Mesodermal cell (in vitro differentiated cells): ENCODE data around the gene FRMPD4.

Experiments
- H3K27ac ChIP-seq: 2 replicates; pipeline ENCODE4 v1.7.0; 2013; ENCODE audit warnings: mild to moderate bottlenecking, low read depth, low read length, moderate library complexity; ENCODE audit not compliant: severe bottlenecking
- H3K36me3 ChIP-seq: 2 replicates; pipeline ENCODE4 v1.7.1; 2013; ENCODE audit warnings: mild to moderate bottlenecking, low read length, moderate library complexity; ENCODE audit not compliant: control insufficient read depth, insufficient read depth
- H3K4me1 ChIP-seq: one replicate; pipeline ENCODE4 v1.7.1; 2013; ENCODE audit warnings: mild to moderate bottlenecking, low read length; ENCODE audit not compliant: insufficient read depth, control insufficient read depth, poor library complexity, severe bottlenecking
- H3K4me3 ChIP-seq: 2 replicates; pipeline ENCODE4 v1.7.0; 2013; ENCODE audit warnings: low read length, control low read depth, mild to moderate bottlenecking; ENCODE audit not compliant: insufficient read depth, poor library complexity, severe bottlenecking; ENCODE audit errors: extremely low read depth
- H3K9me3 ChIP-seq: 2 replicates; pipeline ENCODE4 v1.7.1; 2013; ENCODE audit warnings: mild to moderate bottlenecking, low read length, moderate library complexity; ENCODE audit not compliant: control insufficient read depth
- WGBS, 2 experiments: methylation state at CpG; one replicate each; pipeline ENCODE4 v1.1.5; 2013; ENCODE audit warnings: missing lambda C conversion rate in 2 of 2; ENCODE audit not compliant: insufficient coverage in 2 of 2; 5-methylcytosine and 5-hydroxymethylcytosine counted together

FRMPD4 gene

GRCh38 chrX:12679522-12679921 lies 541.2 kb downstream of the FRMPD4 start:
- no peaks in the 10 kb centered on the region for H3K36me3 ChIP-seq
- H3K4me1 ChIP-seq, result no peaks in the 10 kb centered on the region
- WGBS, 2 experiments, result 100% methylated on average over 1 of the region's 1 CpG; no CpG with 5 or more reads in 1 of the 2 experiments
- H3K27ac ChIP-seq, result no peak overlapping the region
- H3K9me3 ChIP-seq, result no peaks in the 10 kb centered on the region
- no peak overlapping the region for H3K4me3 ChIP-seq

- Histone ChIP-seq H3K4me1 (no peaks in the 10 kb centered on the region), H3K27ac (no peak overlapping the region), H3K4me3 (no peak overlapping the region), H3K36me3 (no peaks in the 10 kb centered on the region), H3K9me3 (no peaks in the 10 kb centered on the region)
- 90% methylated on average over 2 of the region's 7 CpGs; no CpG with 5 or more reads in 1 of the 2 experiments for WGBS, 2 experiments
Measured at GRCh38 chrX:12681047-12681446, 542.8 kb downstream of the FRMPD4 start.

DNA sequence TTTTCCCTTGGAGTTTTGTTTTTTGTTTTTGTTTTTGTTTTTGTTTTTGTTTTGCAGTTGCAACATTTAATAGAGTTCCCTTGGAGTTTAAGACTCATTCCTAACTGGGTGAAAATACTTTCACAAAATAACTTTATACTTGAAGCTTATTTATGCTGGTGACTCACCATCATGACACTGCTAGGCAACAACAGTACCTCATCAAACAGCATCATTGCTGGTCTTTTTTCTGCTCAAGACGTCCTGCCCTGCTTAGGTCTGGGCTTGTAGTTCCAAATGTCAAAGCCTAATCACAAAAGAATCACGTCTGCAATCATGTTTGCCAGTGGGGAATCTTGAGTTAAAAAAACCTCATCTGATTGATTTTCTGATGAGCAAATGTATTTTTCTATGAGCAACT lies 547.3 kb downstream of the FRMPD4 start:
- WGBS, 2 experiments, result no CpG with 5 or more reads among the region's 2 CpGs
- Histone ChIP-seq H3K4me1 (no peaks in the 10 kb centered on the region), H3K36me3 (no peaks in the 10 kb centered on the region), H3K4me3 (no peak overlapping the region), H3K27ac (no peak overlapping the region), H3K9me3 (no peaks in the 10 kb centered on the region)

- Histone ChIP-seq H3K9me3 (no peaks in the 10 kb centered on the region), H3K4me3 (no peak overlapping the region), H3K27ac (no peak overlapping the region)
Measured at GRCh38 chrX:12686331-12686730, 548.1 kb downstream of the FRMPD4 start.

DNA sequence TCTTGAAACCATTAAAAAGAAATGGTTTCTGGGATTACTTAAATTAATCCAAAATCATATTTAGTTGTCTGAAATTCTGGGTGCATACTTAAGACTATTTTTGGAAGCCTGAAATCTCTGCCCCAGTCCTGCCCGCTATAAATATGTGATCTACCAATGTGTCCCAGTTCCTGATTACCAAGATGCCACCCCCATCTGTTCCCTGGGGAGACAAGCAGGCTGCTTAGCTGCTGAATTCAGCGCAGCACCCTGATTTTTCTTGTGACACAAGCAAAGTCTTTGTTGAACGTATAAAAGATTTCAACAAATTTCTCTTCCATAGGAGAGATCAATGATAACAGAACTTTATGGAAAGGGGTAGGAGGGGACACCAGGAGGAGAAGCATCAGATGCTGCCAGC lies 552.4 kb downstream of the FRMPD4 start:
- 88% methylated on average over 1 of the region's 3 CpGs; no CpG with 5 or more reads in 1 of the 2 experiments for WGBS, 2 experiments
- H3K36me3 ChIP-seq, result no peaks in the 10 kb centered on the region
- H3K9me3 ChIP-seq, result no peaks in the 10 kb centered on the region
- no peak overlapping the region for H3K27ac ChIP-seq
- H3K4me1 ChIP-seq, result no peaks in the 10 kb centered on the region
- no peak overlapping the region for H3K4me3 ChIP-seq

More at GRCh38 chrX:12686331-12686730, 548.1 kb downstream of the FRMPD4 start:
- H3K4me1 ChIP-seq, result no peaks in the 10 kb centered on the region
- H3K36me3 ChIP-seq, result no peaks in the 10 kb centered on the region

- Histone ChIP-seq H3K36me3 (no peaks in the 10 kb centered on the region), H3K4me3 (no peak overlapping the region), H3K27ac (no peak overlapping the region), H3K9me3 (no peaks in the 10 kb centered on the region), H3K4me1 (no peaks in the 10 kb centered on the region)
- 100% methylated on average over 2 of the region's 2 CpGs; no CpG with 5 or more reads in 1 of the 2 experiments for WGBS, 2 experiments
Measured at GRCh38 chrX:12693754-12694153, 555.5 kb downstream of the FRMPD4 start.

DNA sequence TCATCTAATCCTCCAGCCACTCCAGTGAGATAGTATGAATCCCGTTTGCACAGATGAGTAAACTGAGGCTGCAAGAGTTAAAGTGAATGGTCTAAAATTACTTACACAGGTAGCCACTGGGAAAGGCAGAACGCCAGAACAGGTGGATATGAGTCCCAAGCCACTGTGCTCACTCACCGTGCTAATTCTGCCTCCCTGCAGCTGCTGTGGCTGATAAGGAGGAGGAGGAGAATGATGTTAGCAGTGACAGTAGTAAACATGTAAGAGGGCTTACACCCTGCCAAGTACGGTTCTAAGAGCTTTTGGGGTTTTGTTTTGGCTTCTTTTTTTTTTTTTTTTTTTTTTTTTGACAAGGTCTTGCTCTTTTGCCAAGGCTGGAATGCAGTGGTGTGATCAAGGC lies 562.5 kb downstream of the FRMPD4 start:
- Histone ChIP-seq H3K36me3 (no peaks in the 10 kb centered on the region), H3K27ac (no peak overlapping the region), H3K4me3 (no peak overlapping the region), H3K4me1 (no peaks in the 10 kb centered on the region), H3K9me3 (no peaks in the 10 kb centered on the region)
- WGBS, 2 experiments, result 60% methylated on average over 1 of the region's 4 CpGs; no CpG with 5 or more reads in 1 of the 2 experiments

DNA sequence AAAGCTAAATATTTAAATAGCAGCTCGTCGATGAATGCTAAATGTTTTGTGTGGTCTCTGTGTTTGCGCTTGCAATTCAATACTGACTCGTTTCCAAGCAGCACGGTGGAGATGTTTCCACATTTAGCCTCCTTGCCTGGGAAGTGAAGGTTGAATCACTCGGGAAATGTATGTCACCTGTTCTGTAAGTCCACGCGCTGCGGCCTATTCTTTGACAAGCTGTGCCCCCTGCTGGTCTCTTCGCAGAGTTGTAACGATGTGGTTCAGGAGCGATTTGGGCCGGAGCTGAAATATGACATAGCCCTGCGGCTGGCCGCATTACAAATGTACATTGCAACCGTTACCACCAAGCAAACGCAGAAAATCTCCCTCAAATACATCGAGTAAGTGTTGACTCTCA lies 563.4 kb downstream of the FRMPD4 start:
- no peak overlapping the region for H3K4me3 ChIP-seq
- no peak overlapping the region for H3K27ac ChIP-seq

DNA sequence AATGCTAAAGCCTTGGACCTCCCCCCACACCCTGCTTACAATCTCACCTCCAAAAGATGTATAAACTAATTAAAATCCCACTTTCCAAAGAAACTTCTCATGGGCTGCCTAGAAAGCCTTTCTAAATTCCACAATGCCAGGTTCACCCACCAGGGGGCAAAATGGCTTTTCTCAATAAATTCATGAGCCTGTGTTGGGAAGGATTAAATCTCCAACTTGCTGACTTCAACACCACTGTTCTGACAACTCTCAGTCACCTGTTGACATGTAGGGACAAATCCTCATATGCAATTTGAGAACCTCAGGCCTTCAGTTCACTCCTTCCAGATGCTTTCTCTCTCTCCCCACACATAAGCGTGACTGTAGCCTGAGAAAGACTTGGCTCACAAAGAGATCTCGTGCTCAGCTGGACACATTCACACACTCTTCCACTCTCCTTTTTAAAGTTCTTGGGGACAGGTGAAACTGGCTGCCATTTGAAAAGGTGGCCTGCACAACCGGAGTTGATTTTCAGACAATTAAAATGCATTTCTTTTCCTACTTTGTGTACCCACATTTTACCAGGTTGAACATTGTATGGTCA lies 564.3 kb downstream of the FRMPD4 start:
- 100% methylated on average over 1 of the region's 3 CpGs; no CpG with 5 or more reads in 1 of the 2 experiments for WGBS, 2 experiments
- Histone ChIP-seq H3K9me3 (no peaks in the 10 kb centered on the region), H3K36me3 (no peaks in the 10 kb centered on the region), H3K4me3 (no peak overlapping the region), H3K4me1 (no peaks in the 10 kb centered on the region), H3K27ac (no peak overlapping the region)

More for the DNA sequence above, 563.4 kb downstream of the FRMPD4 start:
- WGBS, 2 experiments, result 27 to 34% methylated on average over 3 to 10 of the region's 18 CpGs
- Histone ChIP-seq H3K9me3 (no peaks in the 10 kb centered on the region), H3K36me3 (no peaks in the 10 kb centered on the region), H3K4me1 (no peaks in the 10 kb centered on the region)

DNA sequence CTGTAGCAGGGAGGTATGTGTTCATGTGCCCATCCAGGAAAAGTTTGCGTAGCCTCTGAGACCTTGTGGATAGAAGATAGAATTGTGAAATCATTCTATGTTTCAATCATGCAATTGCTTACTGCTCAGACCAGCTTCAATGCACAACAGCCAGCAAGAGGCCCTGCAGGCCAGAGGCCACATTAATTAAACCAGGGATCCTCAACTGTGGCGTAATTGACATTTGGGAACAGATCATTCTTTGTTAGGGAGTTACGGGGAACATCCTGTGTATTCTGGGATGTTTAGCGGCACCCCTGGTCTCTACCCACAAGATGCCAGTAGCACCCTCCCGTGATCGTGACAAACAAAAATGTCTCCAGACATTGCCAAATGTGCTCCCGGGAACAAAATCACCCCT lies 566.4 kb downstream of the FRMPD4 start:
- H3K4me1 ChIP-seq, result no peaks in the 10 kb centered on the region
- H3K4me3 ChIP-seq, result no peak overlapping the region
- no peaks in the 10 kb centered on the region for H3K36me3 ChIP-seq
- no peaks in the 10 kb centered on the region for H3K9me3 ChIP-seq
- H3K27ac ChIP-seq, result no peak overlapping the region
- 84 to 88% methylated on average over 1 to 3 of the region's 7 CpGs for WGBS, 2 experiments

GRCh38 chrX:12709047-12709446 lies 570.8 kb downstream of the FRMPD4 start:
- no peaks in the 10 kb centered on the region for H3K4me1 ChIP-seq
- no peak overlapping the region for H3K27ac ChIP-seq
- no peaks in the 10 kb centered on the region for H3K36me3 ChIP-seq
- WGBS, 2 experiments, result 96% methylated on average over 4 to 9 of the region's 9 CpGs
- no peak overlapping the region for H3K4me3 ChIP-seq
- H3K9me3 ChIP-seq, result no peaks in the 10 kb centered on the region
